ENCODE results near the gene A4GALT.
"Not testable (repeated sequence)": the region's sequence is repeated elsewhere in the genome, so short reads cannot be mapped to it uniquely, and the experiment has no call there.

The A4GALT gene

DNA sequence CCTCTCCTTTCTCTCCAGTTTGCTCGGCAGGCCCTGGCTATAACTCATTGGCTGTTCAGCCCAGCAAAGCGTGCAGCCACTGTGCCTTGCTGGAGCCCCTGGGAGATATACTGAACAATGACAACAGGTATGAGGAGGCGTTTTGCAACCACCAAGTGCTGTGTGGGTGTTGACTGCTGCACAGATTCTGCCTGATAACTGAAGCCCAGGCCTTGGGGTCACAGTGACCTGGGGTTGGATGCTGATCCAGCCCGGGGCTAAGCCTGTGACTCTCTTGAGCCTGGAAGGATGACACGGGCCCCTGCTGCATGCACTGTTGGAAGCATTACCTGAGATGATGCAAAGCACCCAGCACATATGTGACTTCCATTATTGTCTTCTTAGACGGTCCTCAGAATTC is 13.7 kb upstream of the A4GALT start:
- no peak for DNase-seq

GRCh38 chr22:42733394-42733793 is 12.7 kb upstream of the A4GALT start:
- DNase-seq, result not testable (repeated sequence)

- DNase-seq, result no peak
These were observed 11.4 kb upstream of the A4GALT start for GRCh38 chr22:42732081-42732480.

DNA sequence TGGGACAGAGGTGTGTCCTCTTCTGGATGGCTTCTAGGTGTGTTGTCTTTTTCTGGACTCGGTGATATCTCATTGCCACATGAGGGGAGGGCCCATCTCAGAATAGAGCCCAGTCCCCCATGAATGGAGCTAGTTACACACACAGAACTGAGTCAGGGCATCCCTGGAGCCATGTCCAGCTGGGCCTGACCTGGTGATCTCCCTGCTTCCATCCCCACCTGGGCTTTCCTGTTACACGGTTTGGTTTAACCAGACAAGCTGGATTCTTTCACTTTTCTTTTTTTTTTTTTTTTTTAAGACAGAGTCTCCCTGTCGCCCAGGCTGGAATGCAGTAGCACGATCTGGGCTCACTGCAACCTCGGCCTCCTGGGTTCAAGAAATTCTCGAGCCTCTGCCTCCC is 6.1 kb upstream of the A4GALT start:
- no peak for DNase-seq

DNA sequence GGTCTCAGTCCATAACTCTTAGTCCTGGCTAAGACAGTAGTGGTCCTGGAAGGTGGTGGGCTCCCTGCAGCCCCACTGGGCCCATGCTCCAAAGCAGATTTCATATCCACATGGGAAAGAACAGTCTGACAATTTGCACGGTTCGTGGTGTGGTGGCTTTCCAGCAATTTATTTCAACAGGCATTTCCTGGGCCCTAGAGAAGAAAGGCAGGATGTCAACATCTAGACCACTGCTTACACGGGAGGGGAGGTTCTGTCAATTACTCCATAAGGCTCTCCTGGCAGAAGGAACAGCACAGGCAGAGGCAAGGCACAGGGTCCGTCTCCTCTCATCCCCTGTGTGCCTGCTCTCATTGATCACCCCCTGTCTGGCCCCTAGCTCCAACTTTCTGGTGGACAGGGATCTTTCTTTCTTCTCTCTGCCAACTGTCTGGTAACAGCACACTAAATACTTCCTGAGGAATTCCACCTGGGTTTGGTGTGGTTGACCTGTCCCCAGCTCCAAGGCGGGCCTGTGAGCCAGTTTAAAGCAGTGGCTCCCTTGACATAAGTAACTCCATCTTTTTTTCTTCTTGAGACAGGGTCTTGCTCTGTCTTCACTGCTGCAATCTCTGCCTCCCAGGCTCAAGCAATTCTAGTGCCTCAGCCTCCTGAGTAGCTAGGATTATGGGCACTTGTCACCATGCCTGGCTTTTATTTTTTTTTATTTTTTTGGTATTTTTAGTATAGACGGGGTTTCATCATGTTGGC is 5.1 kb upstream of the A4GALT start:
- no peak for DNase-seq

GRCh38 chr22:42724062-42724461 is 3.4 kb upstream of the A4GALT start:
- DNase-seq, result no peak

DNA sequence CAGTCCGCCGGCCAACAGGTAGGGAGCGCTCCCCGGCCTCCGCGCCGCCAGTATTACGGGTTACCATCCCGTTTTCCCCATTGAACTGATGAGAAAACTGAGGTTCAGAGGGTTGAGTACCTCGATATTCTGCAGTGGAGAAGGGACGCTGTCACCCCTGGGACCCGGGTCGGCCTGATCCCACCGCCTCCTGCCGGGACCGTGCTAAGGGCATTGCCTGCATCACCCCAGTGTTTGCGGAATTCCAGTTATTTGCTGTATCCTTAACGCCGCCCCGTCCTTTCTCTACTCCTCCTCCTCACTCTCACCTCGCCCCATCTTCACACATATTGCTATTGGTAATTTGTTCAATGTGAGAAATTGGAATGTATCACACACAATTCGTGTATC is 370 bp upstream of the A4GALT start:
- DNase-seq, result no peak

GRCh38 chr22:42719656-42720262 is 911 bp downstream of the A4GALT start:
- no peak for DNase-seq

GRCh38 chr22:42719133-42719532 is 1.5 kb downstream of the A4GALT start:
- DNase-seq, result peak; percentile 21

DNA sequence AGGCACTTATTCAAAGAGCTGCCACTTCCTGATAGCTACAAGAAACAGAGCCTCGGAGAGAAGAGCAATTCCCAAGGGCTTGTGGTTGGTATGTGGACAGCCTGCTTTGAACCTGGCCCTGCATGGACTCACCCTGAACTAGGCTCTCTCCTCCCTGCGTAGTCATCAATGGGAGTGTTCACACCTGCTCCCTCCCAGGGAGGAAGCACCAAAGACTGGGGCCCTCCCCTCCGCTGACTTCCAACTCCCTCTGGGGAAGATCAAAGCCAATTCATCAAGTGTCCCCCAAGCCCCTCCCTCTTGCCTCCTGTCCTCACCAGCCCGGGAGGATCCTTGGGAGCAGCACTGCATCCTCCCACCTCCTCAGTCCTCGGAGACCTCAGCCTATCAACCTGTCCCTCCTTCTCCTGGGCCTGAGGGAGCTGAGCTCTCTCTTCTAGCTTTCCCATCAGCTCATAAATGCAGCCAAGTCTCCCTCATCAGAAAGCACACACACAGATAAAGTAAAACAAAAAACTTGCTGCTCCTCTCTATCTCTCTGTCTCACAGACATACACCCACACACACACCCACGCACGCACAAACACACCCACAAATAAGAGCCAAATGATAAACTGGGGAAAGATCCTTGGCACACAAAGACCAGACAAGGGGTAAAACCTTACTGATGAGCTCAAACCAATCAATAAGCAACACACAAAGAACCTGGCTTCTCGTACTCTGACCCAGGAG is 3.3 kb downstream of the A4GALT start:
- no peak for DNase-seq

DNA sequence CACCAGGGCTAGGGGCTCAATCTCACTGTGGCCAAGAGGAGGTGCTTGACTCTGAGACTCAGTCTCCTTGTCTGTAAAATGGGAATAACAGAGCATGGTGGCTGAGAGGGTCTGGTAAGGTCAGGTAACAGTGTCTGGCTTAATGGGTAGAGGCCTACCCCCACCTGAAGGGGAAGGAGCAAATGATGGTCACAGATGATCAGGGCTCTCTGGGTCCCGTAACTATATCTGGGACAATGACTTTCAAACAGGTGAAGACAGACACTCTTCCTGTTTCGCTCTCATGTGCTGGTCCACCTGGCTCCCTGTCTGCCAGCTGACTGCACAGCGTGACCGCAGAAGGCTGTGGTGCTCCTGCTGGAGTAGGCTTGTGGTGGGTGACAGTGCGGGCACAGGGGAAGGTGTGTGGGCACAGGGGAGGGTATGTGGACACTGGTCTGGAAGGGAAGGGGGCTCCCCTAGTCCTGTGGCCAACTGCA is 4.0 kb downstream of the A4GALT start:
- no peak for DNase-seq

DNA sequence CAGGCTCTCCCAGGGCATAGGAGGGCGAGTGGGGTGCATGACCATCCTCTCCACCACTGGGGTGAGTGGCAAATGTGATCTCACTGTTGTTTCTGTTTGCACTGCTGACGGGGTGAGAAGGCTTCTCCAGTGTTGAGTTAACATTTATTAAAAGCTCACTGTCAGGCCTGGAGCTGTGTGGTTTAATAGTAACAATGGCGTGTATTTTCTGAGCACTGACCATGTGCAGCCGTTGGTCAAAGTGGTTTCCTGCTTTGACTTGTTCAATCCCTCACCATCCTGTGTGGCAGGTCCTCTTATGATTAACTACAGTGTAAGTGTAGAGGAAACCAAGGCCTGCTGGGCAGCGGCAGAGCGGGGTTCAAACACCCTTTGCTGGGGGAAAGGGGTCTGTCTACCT is 4.4 kb downstream of the A4GALT start:
- no peak for DNase-seq

- DNase-seq, result peak; percentile 9
These were observed 5.8 kb downstream of the A4GALT start for GRCh38 chr22:42714768-42715390.

DNA sequence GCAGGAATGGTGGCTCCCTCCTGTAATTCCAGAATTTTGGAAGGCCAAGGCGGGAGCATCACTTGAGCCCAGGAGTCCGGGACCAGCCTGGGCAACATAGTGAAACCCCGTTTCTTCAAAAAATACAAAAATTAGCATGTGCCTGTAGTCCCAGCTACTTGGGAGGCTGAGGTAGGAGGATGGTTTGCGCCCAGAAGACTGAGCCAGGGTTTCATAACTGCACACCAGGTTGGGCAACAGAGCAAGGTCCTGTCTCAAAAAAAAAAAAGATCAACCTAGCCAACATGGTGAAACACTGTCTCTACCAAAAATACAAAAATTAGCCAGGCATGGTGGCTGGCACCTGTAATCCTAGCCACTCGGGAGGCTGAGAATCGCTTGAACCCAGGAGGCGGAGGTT is 6.4 kb downstream of the A4GALT start:
- DNase-seq, result no peak

DNA sequence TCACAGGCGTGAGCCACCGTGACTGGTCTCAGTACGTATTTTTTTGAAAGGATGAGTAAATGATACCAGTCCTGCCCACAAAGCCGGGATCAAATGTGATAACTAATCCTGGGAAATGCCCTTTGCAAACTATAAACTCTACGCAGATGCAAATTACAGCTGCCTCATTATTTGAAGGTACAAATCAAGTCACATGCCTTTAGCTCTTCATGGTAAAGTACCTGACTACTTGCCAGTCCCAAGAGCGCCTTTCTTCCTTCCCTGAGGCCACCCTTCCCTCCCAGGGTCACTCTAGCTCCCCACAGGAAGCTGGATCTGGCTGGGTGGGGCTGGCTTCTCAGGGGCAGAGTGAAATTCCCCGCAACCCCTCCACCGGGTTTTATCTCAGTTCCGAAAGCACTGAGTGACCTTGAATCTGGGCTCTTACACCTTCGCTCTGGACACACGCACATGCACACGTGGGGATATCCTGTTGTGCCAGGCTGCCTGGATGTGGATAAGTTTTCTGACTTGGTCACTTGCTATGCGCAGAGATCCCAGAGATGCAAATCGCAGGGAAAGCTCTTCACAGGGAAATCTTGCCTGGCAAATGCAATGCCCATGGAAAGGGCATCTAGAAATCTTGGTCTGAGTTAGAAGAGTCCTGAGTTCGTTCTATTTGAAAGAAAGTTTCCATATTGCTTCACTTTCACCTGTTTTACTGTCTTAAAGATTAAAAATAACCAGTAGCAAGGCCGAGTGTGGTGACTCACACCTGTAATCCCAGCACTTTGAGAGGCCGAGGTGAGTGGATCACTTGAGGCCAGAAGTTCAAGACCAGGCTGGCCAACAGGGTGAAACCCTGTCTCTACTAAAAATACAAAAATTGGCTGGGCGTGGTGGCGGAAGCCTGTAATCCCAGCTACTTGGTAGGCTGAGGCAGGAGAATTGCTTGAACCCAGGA is 8.5 kb downstream of the A4GALT start:
- DNase-seq, result no peak

- DNase-seq, result no peak
These were observed 9.4 kb downstream of the A4GALT start for GRCh38 chr22:42711281-42711731.

- no peak for DNase-seq
These were observed 12.3 kb downstream of the A4GALT start for GRCh38 chr22:42708417-42708816.

- no peak for DNase-seq
These were observed 13.2 kb downstream of the A4GALT start for GRCh38 chr22:42707496-42707895.

- no peak for DNase-seq
These were observed 15.8 kb downstream of the A4GALT start for GRCh38 chr22:42704896-42705295.

GRCh38 chr22:42702675-42703074 is 18.0 kb downstream of the A4GALT start:
- DNase-seq, result no peak

DNA sequence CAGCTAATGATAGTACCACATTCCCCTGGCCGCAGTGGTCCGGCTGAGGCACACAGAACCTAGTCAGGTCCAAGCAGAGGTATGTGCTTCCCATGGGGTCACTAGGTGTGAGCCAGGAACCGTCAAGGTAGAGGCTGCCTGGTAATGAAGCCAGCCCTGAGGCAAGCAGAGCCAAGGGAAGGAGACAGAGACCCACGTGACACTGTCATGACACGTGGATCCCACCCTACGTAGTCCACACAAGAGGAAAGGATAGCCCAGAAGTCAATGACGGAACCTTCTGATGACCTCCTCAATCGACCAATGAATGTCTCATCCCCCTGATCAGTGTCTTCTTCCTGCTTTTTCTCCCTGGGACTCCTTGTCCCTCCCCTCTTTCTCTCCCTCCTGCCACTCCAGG is 19.0 kb downstream of the A4GALT start:
- no peak for DNase-seq

DNA sequence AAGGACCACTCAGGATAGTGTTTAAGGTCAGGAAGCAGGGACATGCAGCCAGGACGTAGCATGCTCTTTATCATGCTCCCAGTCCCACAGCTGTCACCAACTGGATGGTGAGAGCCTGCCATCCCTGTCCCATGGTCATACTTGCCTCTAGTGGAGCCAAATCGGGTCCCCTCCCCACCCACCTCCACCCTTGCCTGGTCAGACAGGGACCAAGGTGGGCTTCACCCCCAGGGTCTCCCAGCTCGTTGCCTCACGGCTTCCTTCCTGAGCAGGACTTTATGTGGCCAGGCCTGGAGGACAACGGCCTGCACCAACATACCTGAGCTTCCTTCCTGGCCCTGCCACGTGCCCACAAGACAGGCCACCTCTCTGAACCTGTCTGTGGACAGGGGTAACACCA is 19.8 kb downstream of the A4GALT start:
- no peak for DNase-seq
